K562 (cell line): Measurements from ENCODE around the gene EVA1B. TPM values are rescaled to one million over a fixed set of nuclear protein-coding genes. Genes with fewer than 3 reads are reported as not detected.

Experiments
- ARHGAP35 ChIP-seq: fragments of 450-650 bp; IDR thresholded peaks from 2 replicates; pipeline ENCODE4 v1.6.1; 2018; ENCODE audit not compliant: partially characterized antibody
- CCNT2 ChIP-seq: IDR thresholded peaks from 2 replicates; pipeline ENCODE4 v1.6.1; 2011; ENCODE audit warnings: borderline replicate concordance, low read depth, mild to moderate bottlenecking, moderate library complexity, mixed read lengths, low read length; ENCODE audit not compliant: insufficient read length; ENCODE audit errors: extremely low read depth
- ERF ChIP-seq: fragments of 450-650 bp; formaldehyde crosslinking; IDR thresholded peaks from 2 replicates; pipeline ENCODE4 v1.4.0; 2020; ENCODE audit warnings: mild to moderate bottlenecking, mixed read lengths
- FOXJ3 ChIP-seq: sonication (generic); formaldehyde crosslinking; IDR thresholded peaks from 2 replicates; pipeline ENCODE4 v1.4.0; 2020; ENCODE audit warnings: mild to moderate bottlenecking, missing genetic modification reagents
- HMGN3 ChIP-seq: IDR thresholded peaks from 2 replicates; pipeline ENCODE4 v1.6.1; 2011; ENCODE audit warnings: borderline replicate concordance, low read depth, mild to moderate bottlenecking, mixed read lengths, low read length; ENCODE audit not compliant: insufficient read length; ENCODE audit errors: extremely low read depth
- ID3 ChIP-seq, 2 experiments: fragments of 250-450 bp in 1 of 2; fragments of 450-650 bp in 1 of 2; sonication (Bioruptor Pico) in 1 of 2; IDR thresholded peaks; 2 replicates each; pipeline versions ENCODE4 v1.6.1 to v1.8.0; 2016 to 2021; ENCODE audit warnings: mild to moderate bottlenecking in 2 of 2, moderate library complexity in 2 of 2, missing compliant biosample characterization in 1 of 2, missing genetic modification characterization in 1 of 2
- LARP7 ChIP-seq: fragments of 450-650 bp; IDR thresholded peaks from 2 replicates; pipeline ENCODE4 v1.6.1; 2016
- MAZ ChIP-seq, 2 experiments: fragments of 450-650 bp in 1 of 2; sonication (generic) in 1 of 2; formaldehyde crosslinking; IDR thresholded peaks in 1 of 2; conservative IDR thresholded peaks in 1 of 2; 2 replicates each; pipeline versions ENCODE4 v1.4.0 to v1.5.0; 2020; ENCODE audit warnings: mild to moderate bottlenecking in 1 of 2, missing genetic modification reagents in 1 of 2
- NFIX ChIP-seq: fragments of 250-450 bp; sonication (Bioruptor Pico); IDR thresholded peaks from 2 replicates; pipeline ENCODE4 v1.4.0; 2020; ENCODE audit warnings: low read depth, mild to moderate bottlenecking, moderate library complexity
- NONO ChIP-seq, 2 experiments: fragments of 200-400 bp in 1 of 2; fragments of 450-650 bp in 1 of 2; formaldehyde crosslinking in 1 of 2; IDR thresholded peaks; 2 replicates each; pipeline ENCODE4 v1.6.1; 2017; ENCODE audit warnings: low read depth in 2 of 2, mild to moderate bottlenecking in 2 of 2, moderate library complexity in 2 of 2, low read length in 1 of 2
- NR2F6 ChIP-seq: fragments of 450-650 bp; formaldehyde crosslinking; IDR thresholded peaks from 2 replicates; pipeline ENCODE4 v1.4.0; 2020; ENCODE audit warnings: mild to moderate bottlenecking
- PHB ChIP-seq: fragments of 250-450 bp; sonication (Bioruptor Pico); IDR thresholded peaks from 2 replicates; pipeline ENCODE4 v1.5.0; 2021
- PRPF4 ChIP-seq: fragments of 200-400 bp; formaldehyde crosslinking; IDR thresholded peaks from one replicate; pipeline ENCODE4 v1.6.1; 2017; ENCODE audit warnings: low read length, low read depth, mild to moderate bottlenecking; ENCODE audit not compliant: insufficient read depth, poor library complexity, severe bottlenecking
- RBBP5 ChIP-seq: fragments of 200-600 bp; sonication (generic); IDR thresholded peaks from 2 replicates; pipeline ENCODE4 v1.6.1; 2012; ENCODE audit warnings: borderline replicate concordance, mild to moderate bottlenecking, low read length, control low read depth, inconsistent platforms; ENCODE audit not compliant: insufficient read depth, poor library complexity, severe bottlenecking
- SAP30 ChIP-seq: fragments of 200-600 bp; sonication (generic); IDR thresholded peaks from 2 replicates; pipeline ENCODE4 v1.6.1; 2012; ENCODE audit warnings: borderline replicate concordance, low read depth, mild to moderate bottlenecking, moderate library complexity, low read length, control low read depth, inconsistent platforms; ENCODE audit not compliant: insufficient read depth, poor library complexity, severe bottlenecking
- UBTF ChIP-seq, 2 experiments: IDR thresholded peaks; 2 replicates each; pipeline ENCODE4 v1.6.1; 2012; ENCODE audit warnings: improper control_type of control experiment in 2 of 2, low read depth in 2 of 2, low read length in 2 of 2, borderline replicate concordance in 1 of 2
- ZBTB33 ChIP-seq: sonication (generic); formaldehyde crosslinking; IDR thresholded peaks from 2 replicates; pipeline ENCODE4 v1.8.1; 2023; ENCODE audit warnings: mild to moderate bottlenecking, missing genetic modification reagents
- ZBTB7A ChIP-seq: IDR thresholded peaks from 2 replicates; pipeline ENCODE4 v1.6.1; 2011; ENCODE audit warnings: low read depth, mild to moderate bottlenecking, low read length, moderate library complexity, borderline replicate concordance; ENCODE audit not compliant: control insufficient read depth
- ZNF583 ChIP-seq: fragments of 250-450 bp; sonication (Bioruptor Pico); IDR thresholded peaks from 2 replicates; pipeline ENCODE4 v1.4.0; 2020
- ZNF76 ChIP-seq: fragments of 250-450 bp; sonication (Bioruptor Pico); IDR thresholded peaks from 2 replicates; pipeline ENCODE4 v1.4.0; 2020; ENCODE audit warnings: mild to moderate bottlenecking, moderate library complexity, borderline replicate concordance
- polyA plus RNA-seq, 8 experiments: library from polyadenylated mRNA; depleted of rRNA in 4 of 8; stranded (reverse) in 5 of 8; unstranded in 3 of 8; fragments of >200 nt; fragmentation: Nextera tagmentation in 2 of 8; fragmentation: Illumina TruSeq in 1 of 8; extraction: Ambion mirVana in 2 of 8; extraction: Trizol in 1 of 8; gene quantifications; 2 replicates each; pipeline versions ENCODE4 v1.2.1 to v1.2.3, GENCODE V29; 2011 to 2014; ENCODE audit warnings: inconsistent platforms in 1 of 8, missing spikeins in 1 of 8
- total RNA-seq, 7 experiments: library from RNA; depleted of rRNA in 6 of 7; stranded (reverse); fragments of >200 nt in 6 of 7; fragmentation: Illumina TruSeq in 2 of 7; extraction: Trizol in 2 of 7; gene quantifications; 2 replicates each; pipeline versions ENCODE4 v1.2.1 to v1.2.3, GENCODE V29; 2011 to 2021; ENCODE audit warnings: low replicate concordance in 1 of 7

EVA1B gene
- total and polyA plus RNA-seq, 9 of the 15 experiments (the other 6 are each of a cell fraction or from before 2014, with no cell fraction given): 0.08 to 65.7 (median 2.4) TPM

DNA sequence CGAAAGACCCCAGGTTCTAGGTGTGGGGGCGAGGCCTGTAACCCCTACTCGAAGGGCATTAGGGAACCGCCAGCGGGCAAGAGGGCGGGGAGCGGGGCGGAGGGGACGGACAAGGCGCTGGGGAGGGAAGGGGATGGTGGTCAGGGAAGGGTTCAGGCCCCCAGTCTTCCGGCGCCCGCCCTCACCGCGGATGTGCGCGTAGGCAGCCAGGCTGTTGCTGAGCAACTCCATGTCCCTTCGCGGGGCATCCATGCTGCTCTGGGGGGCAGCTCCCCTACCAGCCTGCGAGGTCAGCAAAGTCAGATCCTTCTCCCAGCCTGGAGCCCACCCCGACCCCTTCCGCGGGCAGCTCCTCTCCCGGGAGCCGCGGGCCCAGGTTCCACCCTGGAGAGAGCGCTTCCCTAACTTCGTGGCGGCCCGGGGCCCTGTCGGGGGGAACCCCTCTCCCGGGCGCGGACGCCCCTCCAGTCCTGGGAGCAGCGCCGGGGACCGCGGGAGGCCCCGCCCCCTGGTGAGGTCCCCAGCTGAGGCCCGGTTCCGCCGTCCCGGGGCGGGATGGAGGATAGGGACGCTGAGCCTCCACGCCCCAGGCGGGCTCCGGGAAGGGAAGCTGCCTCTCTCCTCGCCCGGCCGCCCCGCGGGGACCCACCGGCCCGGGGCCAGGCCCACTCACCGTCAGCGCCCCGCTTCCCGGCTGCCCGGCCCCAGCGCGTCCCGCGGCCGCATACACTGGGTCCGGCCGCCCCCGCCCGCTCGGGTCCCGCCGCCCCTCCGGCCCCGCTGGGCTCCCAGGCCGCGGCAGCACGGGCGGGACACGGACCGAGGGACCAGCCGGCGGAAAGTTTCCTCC lies 434 bp downstream of the EVA1B start (continued):
- 0 out of 4 replicates have a peak, but pooled peaks have one; percentile 12 to 65 for TF ChIP-seq UBTF (IDR thresholded peaks at IDR 0.05; ENCODE audit: borderline replicate concordance in 1 of 2, low read depth in 2 of 2, low read length in 2 of 2)
- TF ChIP-seq ZNF76 (CRISPR knock-in tag): no peak
- 0 out of 2 replicates have a peak, but pooled peaks have one; percentile 59 for TF ChIP-seq LARP7
- TF ChIP-seq PHB (CRISPR knock-in tag): peak; percentile 87; the same call in 1 of the 2 replicates
- TF ChIP-seq ZBTB33: peak; percentile 27; the same call in 1 of the 2 replicates
- peak; percentile 76 for TF ChIP-seq ZBTB7A
- TF ChIP-seq ZNF583: 0 out of 2 replicates have a peak, but pooled peaks have one; percentile 32
- 0 out of 2 replicates have a peak, but pooled peaks have one; percentile 71 for TF ChIP-seq NR2F6 (CRISPR knock-in tag)
- no peak for TF ChIP-seq FOXJ3 (CRISPR knock-in tag)
- peak; percentile 2 for TF ChIP-seq PRPF4
- TF ChIP-seq ERF (CRISPR knock-in tag): peak; percentile 88; the same call in 1 of the 2 replicates
- TF ChIP-seq HMGN3: peak; percentile 56
- peak in 1 of 2 experiments; percentile 69; a peak in 2 of 4 replicates for TF ChIP-seq NONO (IDR thresholded peaks at IDR 0.05; ENCODE audit: low read depth in 2 of 2, low read length in 1 of 2)
- peak; percentile 75 for TF ChIP-seq CCNT2
- TF ChIP-seq ARHGAP35: no peak
- peak; percentile 41 to 45; a peak in 2 of 4 replicates for TF ChIP-seq MAZ (CRISPR knock-in tag; conservative IDR thresholded peaks at IDR 0.05 in 1 of 2, IDR thresholded peaks at IDR 0.05 in 1 of 2)
- TF ChIP-seq NFIX (CRISPR knock-in tag): no peak
- peak; percentile 31 for TF ChIP-seq RBBP5
- peak; percentile 15 for TF ChIP-seq SAP30
- TF ChIP-seq ID3 (CRISPR knock-in tag; IDR thresholded peaks at IDR 0.05): no peak
- peak; percentile 15; the same call in 1 of the 2 replicates for TF ChIP-seq ID3 (tag; IDR thresholded peaks at IDR 0.05)
